Measurements from ENCODE around the gene EXOC6.

EXOC6 gene

DNA sequence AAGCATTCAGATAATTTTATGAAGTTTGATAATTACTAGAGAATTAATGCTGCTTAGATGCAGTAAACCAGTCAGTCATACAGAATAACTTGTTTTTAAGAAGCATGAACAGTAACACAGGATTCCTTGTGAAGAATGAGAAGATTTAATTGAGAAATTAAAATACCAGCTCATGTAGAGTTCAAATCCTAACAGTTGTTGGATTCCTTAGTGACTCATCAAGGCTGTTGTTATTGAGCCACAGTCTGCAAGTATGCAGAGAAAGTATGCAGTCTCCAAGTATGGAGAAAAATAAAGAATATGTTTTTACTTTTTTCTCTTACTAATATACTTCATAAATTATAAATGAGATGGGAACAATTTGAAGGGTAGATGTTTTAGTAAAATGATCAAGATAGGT is 182.1 kb downstream of the EXOC6 start:
- no peak for TF ChIP-seq ZNF8 (CRISPR knock-in tag; IDR thresholded peaks at IDR 0.05)
- TF ChIP-seq TOX (CRISPR knock-in tag; IDR thresholded peaks at IDR 0.05; ENCODE audit: borderline replicate concordance), result no peak
- TF ChIP-seq ISL1 (CRISPR knock-in tag; IDR thresholded peaks at IDR 0.05), result peak; percentile 64
- ATAC-seq, result peak; percentile 95

DNA sequence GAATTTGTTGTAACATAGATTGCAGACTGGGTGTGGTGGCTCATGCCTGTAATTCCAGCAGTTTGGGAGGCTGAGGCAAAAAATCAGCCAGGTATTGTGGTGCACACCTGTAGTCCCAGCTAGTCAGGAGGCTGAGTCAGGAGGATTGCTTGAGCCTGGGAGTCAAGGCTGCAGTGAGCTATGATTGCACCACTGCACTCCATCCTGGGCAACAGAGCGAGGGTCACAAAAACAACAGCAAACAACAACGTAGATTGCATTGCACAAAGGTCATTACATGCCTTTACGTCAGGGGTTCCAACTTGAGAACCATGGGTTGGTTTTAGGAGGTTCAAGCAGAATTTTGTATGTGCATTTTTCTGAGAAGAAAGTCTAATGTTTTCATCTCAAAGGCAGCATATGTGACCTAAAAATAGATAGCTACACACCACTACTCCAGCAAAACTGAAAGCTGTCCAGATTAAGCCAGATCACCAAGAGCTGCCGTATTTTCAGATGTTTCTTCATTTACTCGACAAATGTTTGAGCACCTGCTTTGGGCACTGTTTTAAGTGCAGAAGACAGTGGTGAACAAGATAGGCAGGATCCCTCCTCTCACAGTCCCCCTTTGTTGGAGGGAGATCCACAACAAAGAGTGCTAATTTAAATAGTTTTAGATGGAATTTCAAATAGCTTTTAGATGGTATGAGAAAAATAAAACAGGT is 183.9 kb downstream of the EXOC6 start:
- ATAC-seq, result no peak
- no peak for TF ChIP-seq CREB5 (CRISPR knock-in tag; IDR thresholded peaks at IDR 0.05; ENCODE audit: low read depth)
- TF ChIP-seq ESRRG (CRISPR knock-in tag; IDR thresholded peaks at IDR 0.05), result no peak
- no peak for TF ChIP-seq PPARA (CRISPR knock-in tag; IDR thresholded peaks at IDR 0.05; ENCODE audit: borderline replicate concordance)

DNA sequence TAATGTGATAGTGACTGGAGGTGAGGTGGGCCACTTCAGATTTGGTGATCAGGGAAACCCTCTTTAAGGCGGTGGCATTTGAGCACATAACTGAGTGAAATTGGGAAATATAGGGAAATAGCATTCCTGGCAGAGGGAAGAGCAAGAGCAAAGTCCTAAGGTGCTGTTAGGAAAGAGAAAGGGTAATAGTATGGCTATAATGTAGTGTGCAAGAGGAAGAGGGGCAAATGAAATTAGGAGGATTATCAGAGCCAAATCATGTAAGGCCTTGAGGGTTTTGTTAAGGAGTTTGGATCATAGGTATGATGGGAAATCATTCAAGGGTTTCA is 184.5 kb downstream of the EXOC6 start:
- no peak for ATAC-seq
- TF ChIP-seq CREB5 (CRISPR knock-in tag; IDR thresholded peaks at IDR 0.05; ENCODE audit: low read depth) (no peak), BACH2 (CRISPR knock-in tag; IDR thresholded peaks at IDR 0.05; ENCODE audit: borderline replicate concordance) (no peak), ZNF8 (CRISPR knock-in tag; IDR thresholded peaks at IDR 0.05) (no peak), CSDC2 (CRISPR knock-in tag; IDR thresholded peaks at IDR 0.05) (no peak), PPARA (CRISPR knock-in tag; IDR thresholded peaks at IDR 0.05; ENCODE audit: borderline replicate concordance) (no peak), TSHZ2 (CRISPR knock-in tag; IDR thresholded peaks at IDR 0.05) (no peak), SNAI2 (CRISPR knock-in tag; IDR thresholded peaks at IDR 0.05) (no peak), GLIS3 (CRISPR knock-in tag; IDR thresholded peaks at IDR 0.05) (no peak)

DNA sequence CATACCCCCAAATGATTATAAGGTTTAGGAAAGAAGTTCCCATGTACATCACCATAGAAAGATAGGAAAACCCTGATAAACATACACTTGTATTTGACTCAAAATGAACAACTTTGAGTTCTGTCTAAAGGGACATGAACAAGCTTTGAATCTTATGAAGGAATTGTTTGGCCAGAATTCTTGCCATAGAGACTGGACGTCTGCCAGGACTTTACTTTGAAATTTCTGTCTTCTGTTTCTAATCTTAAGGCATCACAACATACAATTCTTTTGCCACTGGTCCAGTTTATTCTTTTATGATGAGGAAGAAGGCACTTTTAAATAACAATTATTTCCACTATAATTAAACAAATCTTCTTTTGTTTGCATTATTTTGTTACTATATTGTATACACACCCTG is 186.1 kb downstream of the EXOC6 start:
- ATAC-seq, result no peak
- TF ChIP-seq PPARA (CRISPR knock-in tag; IDR thresholded peaks at IDR 0.05; ENCODE audit: borderline replicate concordance) (no peak), ZNF565 (CRISPR knock-in tag; conservative IDR thresholded peaks at IDR 0.05; ENCODE audit: low read depth) (no peak), TCF4 (CRISPR knock-in tag; IDR thresholded peaks at IDR 0.05; ENCODE audit: borderline replicate concordance) (no peak), RARB (CRISPR knock-in tag; IDR thresholded peaks at IDR 0.05) (no peak), TOX (CRISPR knock-in tag; IDR thresholded peaks at IDR 0.05; ENCODE audit: borderline replicate concordance) (no peak), TSHZ2 (CRISPR knock-in tag; IDR thresholded peaks at IDR 0.05) (no peak), CSRNP3 (CRISPR knock-in tag; IDR thresholded peaks at IDR 0.05) (no peak), ISL1 (CRISPR knock-in tag; IDR thresholded peaks at IDR 0.05) (no peak), ARNTL (CRISPR knock-in tag; IDR thresholded peaks at IDR 0.05; ENCODE audit: borderline replicate concordance, low read depth) (no peak), ZFP3 (CRISPR knock-in tag; IDR thresholded peaks at IDR 0.05) (no peak)
- TF ChIP-seq, protein P1, sequence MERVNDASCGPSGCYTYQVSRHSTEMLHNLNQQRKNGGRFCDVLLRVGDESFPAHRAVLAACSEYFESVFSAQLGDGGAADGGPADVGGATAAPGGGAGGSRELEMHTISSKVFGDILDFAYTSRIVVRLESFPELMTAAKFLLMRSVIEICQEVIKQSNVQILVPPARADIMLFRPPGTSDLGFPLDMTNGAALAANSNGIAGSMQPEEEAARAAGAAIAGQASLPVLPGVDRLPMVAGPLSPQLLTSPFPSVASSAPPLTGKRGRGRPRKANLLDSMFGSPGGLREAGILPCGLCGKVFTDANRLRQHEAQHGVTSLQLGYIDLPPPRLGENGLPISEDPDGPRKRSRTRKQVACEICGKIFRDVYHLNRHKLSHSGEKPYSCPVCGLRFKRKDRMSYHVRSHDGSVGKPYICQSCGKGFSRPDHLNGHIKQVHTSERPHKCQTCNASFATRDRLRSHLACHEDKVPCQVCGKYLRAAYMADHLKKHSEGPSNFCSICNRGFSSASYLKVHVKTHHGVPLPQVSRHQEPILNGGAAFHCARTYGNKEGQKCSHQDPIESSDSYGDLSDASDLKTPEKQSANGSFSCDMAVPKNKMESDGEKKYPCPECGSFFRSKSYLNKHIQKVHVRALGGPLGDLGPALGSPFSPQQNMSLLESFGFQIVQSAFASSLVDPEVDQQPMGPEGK (CRISPR knock-in tag; IDR thresholded peaks at IDR 0.05; ENCODE audit: borderline replicate concordance), result no peak

Data from SK-N-SH treated with all-trans-retinoic acid at 6 μM for 48 hours (cell line).